Thyroid gland (tissue), 4 donors: ENCODE results near the gene MCM3AP. TPM values are rescaled to one million over a fixed set of nuclear protein-coding genes. Genes with fewer than 3 reads are reported as not detected.

Experiments
- DNase-seq, 2 donors: peaks; one replicate each; pipeline ENCODE4 v3.0.0-alpha.2; 2019
- H3K27ac ChIP-seq, 3 donors: fragments of 200-600 bp; sonication (generic); 1 replicate in 2 of 3; 2 replicates in 1 of 3; pipeline ENCODE4 v1.5.1; 2016 to 2019; ENCODE audit warnings: mild to moderate bottlenecking in 1 of 3, moderate library complexity in 1 of 3
- H3K27me3 ChIP-seq: fragments of 200-600 bp; sonication (generic); one replicate; pipeline ENCODE4 v1.5.1; 2019
- H3K36me3 ChIP-seq, 2 donors: fragments of 200-600 bp; sonication (generic); one replicate each; pipeline ENCODE4 v1.5.1; 2016 to 2019
- H3K4me1 ChIP-seq, 2 donors: fragments of 200-600 bp; sonication (generic); one replicate each; pipeline ENCODE4 v1.5.1; 2017 to 2019
- H3K4me3 ChIP-seq, 3 donors: fragments of 200-600 bp; sonication (generic); replicated peaks in 1 of 3; 1 replicate in 2 of 3; 2 replicates in 1 of 3; pipeline ENCODE4 v1.5.1; 2016; ENCODE audit warnings: mild to moderate bottlenecking in 1 of 3
- H3K9me3 ChIP-seq: fragments of 200-600 bp; sonication (generic); one replicate; pipeline ENCODE4 v1.5.1; 2017
- CTCF ChIP-seq, 6 experiments: fragments of 200-600 bp in 3 of 6; fragments of 450-650 bp in 3 of 6; sonication (generic) in 3 of 6; IDR thresholded peaks; one replicate each; pipeline ENCODE4 v1.5.1; 2016 to 2019; ENCODE audit warnings: antibody characterized with exemption in 6 of 6, mild to moderate bottlenecking in 2 of 6, inconsistent platforms in 1 of 6, moderate library complexity in 1 of 6
- POLR2A ChIP-seq, 2 donors: fragments of 450-650 bp; IDR thresholded peaks; one replicate each; pipeline ENCODE4 v1.6.1; 2017; ENCODE audit warnings: antibody characterized with exemption in 2 of 2, mild to moderate bottlenecking in 2 of 2, moderate library complexity in 1 of 2
- WGBS, 2 donors: methylation state at CpG; one replicate each; pipeline ENCODE4 v1.1.5; 2017; 5-methylcytosine and 5-hydroxymethylcytosine counted together
- intact Hi-C: fragments of 100-400 bp; cut with DNase I; formaldehyde crosslinking; loops from one replicate; pipeline ENCODE4 v1.15.1; 2023
- total RNA-seq, 4 donors: library from RNA; depleted of rRNA; stranded (reverse); fragments of >200 nt; gene quantifications; one replicate each; pipeline ENCODE4 v1.2.3, GENCODE V29; 2016

MCM3AP gene
- total RNA-seq, 4 donors from 2014 or later, result 65.7 to 116 (median 81.0) TPM

GRCh38 chr21:46211786-46212720 is 73.4 kb downstream of the MCM3AP start:
- no peak overlapping the region for H3K27ac ChIP-seq
- intact Hi-C loops, result no loop called here
- no peak overlapping the region for H3K4me3 ChIP-seq
- no peak for DNase-seq
- no peaks in the 10 kb centered on the region for H3K9me3 ChIP-seq
- no peak for TF ChIP-seq POLR2A (IDR thresholded peaks at IDR 0.05)
- TF ChIP-seq CTCF (IDR thresholded peaks at IDR 0.05), result no peak
- H3K36me3 ChIP-seq, result peaks cover 5 to 6% of the 10 kb centered on the region in 2 donors
- WGBS, 2 donors, result 78 to 90% methylated on average over 12 to 22 of the region's 23 CpGs
- H3K4me1 ChIP-seq, result no peaks in the 10 kb centered on the region
- no peaks in the 10 kb centered on the region for H3K27me3 ChIP-seq

GRCh38 chr21:46211376-46211775 is 74.0 kb downstream of the MCM3AP start:
- H3K4me3 ChIP-seq, result no peak overlapping the region
- H3K27me3 ChIP-seq, result no peaks in the 10 kb centered on the region
- no peaks in the 10 kb centered on the region for H3K4me1 ChIP-seq
- no peak for TF ChIP-seq CTCF (IDR thresholded peaks at IDR 0.05)
- TF ChIP-seq POLR2A (IDR thresholded peaks at IDR 0.05), result no peak
- no peak overlapping the region for H3K27ac ChIP-seq
- intact Hi-C loops, result no loop called here
- peaks cover 8 to 9% of the 10 kb centered on the region in 2 donors for H3K36me3 ChIP-seq
- WGBS, 2 donors, result 91 to 95% methylated on average over 5 to 7 of the region's 7 CpGs
- H3K9me3 ChIP-seq, result no peaks in the 10 kb centered on the region
- no peak for DNase-seq

- no peak for DNase-seq
- Histone ChIP-seq H3K27ac (no peak overlapping the region), H3K36me3 (peaks cover 9 to 16% of the 10 kb centered on the region in 2 donors), H3K4me1 (no peaks in the 10 kb centered on the region), H3K9me3 (no peaks in the 10 kb centered on the region), H3K27me3 (no peaks in the 10 kb centered on the region), H3K4me3 (no peak overlapping the region)
- TF ChIP-seq POLR2A (IDR thresholded peaks at IDR 0.05) (no peak), CTCF (IDR thresholded peaks at IDR 0.05) (no peak)
- 86 to 100% methylated on average over 5 to 15 of the region's 16 CpGs for WGBS, 2 donors
- intact Hi-C loops, result no loop called here
Measured at GRCh38 chr21:46210378-46211136, 74.9 kb downstream of the MCM3AP start.

GRCh38 chr21:46208761-46209721 is 76.4 kb downstream of the MCM3AP start:
- WGBS, 2 donors, result 91 to 93% methylated on average over 13 to 23 of the region's 23 CpGs
- Histone ChIP-seq H3K36me3 (peaks cover 9 to 20% of the 10 kb centered on the region in 2 donors), H3K9me3 (no peaks in the 10 kb centered on the region), H3K27ac (no peak overlapping the region), H3K4me3 (no peak overlapping the region), H3K4me1 (no peaks in the 10 kb centered on the region), H3K27me3 (no peaks in the 10 kb centered on the region)
- no peak for DNase-seq
- no peak for TF ChIP-seq CTCF (IDR thresholded peaks at IDR 0.05)
- TF ChIP-seq POLR2A (IDR thresholded peaks at IDR 0.05), result no peak
- intact Hi-C loops, result no loop called here
